SU-DHL-6 (cell line): ENCODE measurements around the gene EPHB4.
"Not testable (repeated sequence)": the region's sequence is repeated elsewhere in the genome, so short reads cannot be mapped to it uniquely, and the experiment has no call there.

Experiments used
- H2AFZ ChIP-seq: fragments of 200-600 bp; sonication (generic); 2 replicates; pipeline ENCODE4 v1.6.1; 2014; ENCODE audit warnings: low read depth, mild to moderate bottlenecking, moderate library complexity, mixed read lengths, antibody characterized with exemption, low read length; ENCODE audit not compliant: severe bottlenecking
- H3F3A ChIP-seq: fragments of 200-600 bp; shearing (Covaris generic); 2 replicates; pipeline ENCODE4 v1.6.0; 2016; ENCODE audit warnings: antibody characterized with exemption, mild to moderate bottlenecking; ENCODE audit not compliant: insufficient read depth
- H3K27ac ChIP-seq: fragments of 200-600 bp; sonication (generic); 2 replicates; pipeline ENCODE4 v1.5.1; 2016; ENCODE audit warnings: low read depth, mild to moderate bottlenecking, low read length, moderate library complexity, mixed read lengths
- H3K27me3 ChIP-seq: fragments of 200-600 bp; sonication (generic), shearing (Covaris generic); 2 replicates; pipeline ENCODE4 v1.6.0; 2014; ENCODE audit warnings: mild to moderate bottlenecking, low read length
- H3K36me3 ChIP-seq: fragments of 200-600 bp; sonication (generic); 2 replicates; pipeline ENCODE4 v1.6.1; 2014; ENCODE audit warnings: mild to moderate bottlenecking, low read length, mixed read lengths
- H3K4me2 ChIP-seq: fragments of 300-600, 200-600 bp; shearing (Covaris generic), sonication (generic); 2 replicates; pipeline ENCODE4 v1.6.0; 2014; ENCODE audit warnings: low read length, low read depth, mild to moderate bottlenecking; ENCODE audit not compliant: poor library complexity, severe bottlenecking
- H3K4me3 ChIP-seq: fragments of 200-600 bp; sonication (generic); 2 replicates; pipeline ENCODE4 v1.5.1; 2014; ENCODE audit warnings: antibody characterized with exemption, low read length, mild to moderate bottlenecking, mixed read lengths; ENCODE audit not compliant: insufficient read depth, poor library complexity, severe bottlenecking
- H3K79me2 ChIP-seq: fragments of 200-600 bp; sonication (generic); 2 replicates; pipeline ENCODE4 v1.6.1; 2014; ENCODE audit warnings: mild to moderate bottlenecking, low read length, moderate library complexity; ENCODE audit not compliant: insufficient read depth
- H3K9ac ChIP-seq: fragments of 200-600 bp; sonication (generic); 2 replicates; pipeline ENCODE4 v1.7.0; 2014; ENCODE audit warnings: mild to moderate bottlenecking, low read length
- H3K9me2 ChIP-seq: fragments of 200-600 bp; sonication (generic); replicated peaks from 2 replicates; pipeline ENCODE4 v1.6.1; 2014; ENCODE audit warnings: low read length; ENCODE audit not compliant: insufficient read depth
- H3K9me3 ChIP-seq: fragments of 200-600 bp; sonication (generic); 2 replicates; pipeline ENCODE4 v1.6.1; 2014; ENCODE audit warnings: low read length, mixed read lengths; ENCODE audit not compliant: insufficient read depth
- H4K20me1 ChIP-seq: fragments of 200-600 bp; sonication (generic); 2 replicates; pipeline ENCODE4 v1.6.1; 2014; ENCODE audit warnings: low read depth, mild to moderate bottlenecking, antibody characterized with exemption, low read length, moderate library complexity, mixed read lengths
- CTCF ChIP-seq: fragments of 200-600 bp; sonication (generic); IDR thresholded peaks from one replicate; pipeline ENCODE4 v1.5.1; 2017; ENCODE audit warnings: antibody characterized with exemption, mild to moderate bottlenecking, low read length, moderate library complexity; ENCODE audit not compliant: insufficient read depth, poor library complexity, severe bottlenecking
- EZH2phosphoT487 ChIP-seq: fragments of 200-600 bp; sonication (generic), shearing (Covaris generic); conservative IDR thresholded peaks from 2 replicates; pipeline ENCODE4 v1.6.1; 2018; ENCODE audit warnings: mild to moderate bottlenecking, antibody characterized with exemption, low read length, moderate library complexity, mixed read lengths

EPHB4 gene

DNA sequence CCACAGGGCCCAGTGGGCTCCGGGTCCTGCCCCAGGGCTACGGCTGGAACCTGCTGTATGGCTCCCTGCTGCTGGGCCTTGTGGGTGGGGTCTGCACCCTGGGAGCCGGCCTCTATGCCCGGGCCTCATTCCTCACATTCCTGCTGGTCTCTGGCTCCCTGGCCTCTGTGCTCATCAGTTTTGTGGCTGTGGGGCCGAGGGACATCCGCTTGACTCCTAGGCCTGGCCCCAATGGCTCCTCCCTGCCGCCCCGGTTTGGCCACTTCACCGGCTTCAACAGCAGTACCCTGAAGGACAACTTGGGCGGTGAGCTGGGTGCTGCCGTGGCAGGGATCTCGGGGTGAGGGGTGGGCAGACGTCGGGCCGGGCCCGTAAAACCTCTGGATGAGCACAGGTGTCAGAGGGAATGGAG, 29.6 kb upstream of the EPHB4 start:
- no peaks in the 10 kb centered on the region for H3K9me2 ChIP-seq
- H3F3A ChIP-seq, result peaks cover 6% of the 10 kb centered on the region
- TF ChIP-seq EZH2phosphoT487 (no peak), CTCF (no peak)
- no peaks in the 10 kb centered on the region for H3K27me3 ChIP-seq
- no peaks in the 10 kb centered on the region for H3K36me3 ChIP-seq
- no peaks in the 10 kb centered on the region for H3K9me3 ChIP-seq
- H3K79me2 ChIP-seq, result peaks cover 21% of the 10 kb centered on the region
- H3K9ac ChIP-seq, result no peak overlapping the region
- H3K4me3 ChIP-seq, result no peak overlapping the region
- no peak overlapping the region for H3K4me2 ChIP-seq
- no peak overlapping the region for H3K27ac ChIP-seq
- H4K20me1 ChIP-seq, result no peaks in the 10 kb centered on the region
- H2AFZ ChIP-seq, result no peak overlapping the region

- no peak overlapping the region for H2AFZ ChIP-seq
- H3K9ac ChIP-seq, result no peak overlapping the region
- TF ChIP-seq CTCF (no peak), EZH2phosphoT487 (no peak)
- no peaks in the 10 kb centered on the region for H3K27me3 ChIP-seq
- no peaks in the 10 kb centered on the region for H3K36me3 ChIP-seq
- no peaks in the 10 kb centered on the region for H3K9me3 ChIP-seq
- peaks cover 9% of the 10 kb centered on the region for H3F3A ChIP-seq
- no peaks in the 10 kb centered on the region for H4K20me1 ChIP-seq
- no peak overlapping the region for H3K4me2 ChIP-seq
- no peaks in the 10 kb centered on the region for H3K9me2 ChIP-seq
- no peak overlapping the region for H3K4me3 ChIP-seq
- peaks cover 21% of the 10 kb centered on the region for H3K79me2 ChIP-seq
- no peak overlapping the region for H3K27ac ChIP-seq
These were observed 28.2 kb upstream of the EPHB4 start for GRCh38 chr7:100855515-100855914.

GRCh38 chr7:100854899-100855298, 27.6 kb upstream of the EPHB4 start:
- H3K9me3 ChIP-seq, H3K9me2 ChIP-seq: not testable (repeated sequence)

DNA sequence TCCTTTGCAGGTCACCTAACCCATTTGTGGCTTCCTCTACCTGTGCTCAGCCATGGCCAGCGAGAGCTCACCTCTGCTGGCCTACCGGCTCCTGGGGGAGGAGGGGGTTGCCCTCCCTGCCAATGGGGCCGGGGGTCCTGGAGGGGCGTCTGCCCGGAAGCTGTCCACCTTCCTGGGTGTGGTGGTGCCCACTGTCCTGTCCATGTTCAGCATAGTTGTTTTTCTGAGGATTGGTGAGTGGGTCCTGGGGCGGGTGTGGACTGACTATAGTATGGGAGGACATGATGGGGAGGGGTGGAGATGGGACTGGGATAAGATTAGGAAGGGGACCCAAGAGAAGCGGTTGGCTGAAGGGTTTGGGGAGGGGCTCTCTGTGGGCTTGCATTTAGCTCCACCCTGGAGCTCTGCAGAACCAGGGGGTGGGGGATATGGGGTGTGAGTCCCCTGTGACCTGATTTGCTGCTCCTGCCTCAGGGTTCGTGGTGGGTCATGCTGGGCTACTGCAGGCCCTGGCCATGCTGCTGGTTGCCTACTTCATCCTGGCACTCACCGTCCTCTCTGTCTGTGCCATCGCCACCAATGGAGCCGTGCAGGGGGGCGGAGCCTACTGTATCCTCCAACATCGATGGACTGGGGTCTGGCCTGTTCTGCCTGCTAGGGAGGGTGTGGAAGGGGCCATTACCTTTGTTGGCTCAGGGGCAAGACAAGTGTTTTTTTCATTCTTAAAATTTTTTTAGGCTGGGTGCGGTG, 27.0 kb upstream of the EPHB4 start:
- H3K4me2 ChIP-seq, result peak overlapping the region; percentile 99
- no peak for TF ChIP-seq CTCF
- no peak for TF ChIP-seq EZH2phosphoT487
- peaks cover 9% of the 10 kb centered on the region for H3F3A ChIP-seq
- H4K20me1 ChIP-seq, result no peaks in the 10 kb centered on the region
- H2AFZ ChIP-seq, result no peak overlapping the region
- H3K9ac ChIP-seq, result no peak overlapping the region
- H3K36me3 ChIP-seq, result no peaks in the 10 kb centered on the region
- H3K9me2 ChIP-seq, result no peaks in the 10 kb centered on the region
- H3K9me3 ChIP-seq, result no peaks in the 10 kb centered on the region
- H3K79me2 ChIP-seq, result peaks cover 21% of the 10 kb centered on the region
- H3K27ac ChIP-seq, result no peak overlapping the region
- H3K27me3 ChIP-seq, result no peaks in the 10 kb centered on the region
- H3K4me3 ChIP-seq, result no peak overlapping the region

More at GRCh38 chr7:100854899-100855298, 27.6 kb upstream of the EPHB4 start:
- not testable (repeated sequence) for H3K36me3 ChIP-seq, H3K4me3 ChIP-seq, H2AFZ ChIP-seq, H3K27ac ChIP-seq, H3F3A ChIP-seq, H3K9ac ChIP-seq, H3K27me3 ChIP-seq, H3K4me2 ChIP-seq, H4K20me1 ChIP-seq
- peaks cover 21% of the 10 kb centered on the region for H3K79me2 ChIP-seq
